Lower leg skin (tissue), 4 donors: ENCODE results near the gene FGGY. TPM values are rescaled to one million over a fixed set of nuclear protein-coding genes. Genes with fewer than 3 reads are reported as not detected.

Source experiments
- DNase-seq, 2 donors: peaks; one replicate each; pipeline ENCODE4 v3.0.0-alpha.2; 2019; ENCODE audit warnings: low spot score in 2 of 2
- H3K4me3 ChIP-seq: fragments of 200-600 bp; sonication (generic); 2 replicates; pipeline ENCODE4 v1.5.1; 2017; ENCODE audit warnings: mild to moderate bottlenecking, low read depth; ENCODE audit not compliant: poor library complexity, severe bottlenecking
- CTCF ChIP-seq, 3 donors: fragments of 450-650 bp; IDR thresholded peaks; one replicate each; pipeline ENCODE4 v1.5.1; 2016; ENCODE audit warnings: antibody characterized with exemption in 3 of 3, mild to moderate bottlenecking in 3 of 3, moderate library complexity in 2 of 3
- POLR2A ChIP-seq, 2 donors: fragments of 450-650 bp; IDR thresholded peaks; one replicate each; pipeline ENCODE4 v1.6.1; 2016 to 2017; ENCODE audit warnings: antibody characterized with exemption in 2 of 2, mild to moderate bottlenecking in 1 of 2, moderate library complexity in 1 of 2
- WGBS, 2 donors: methylation state at CpG; one replicate each; pipeline ENCODE4 v1.1.5; 2018; 5-methylcytosine and 5-hydroxymethylcytosine counted together
- intact Hi-C: fragments of 100-400 bp; cut with DNase I; formaldehyde crosslinking; loops from one replicate; pipeline ENCODE4 v1.15.0; 2023; ENCODE audit warnings: low total_unique reads
- total RNA-seq, 4 donors: library from RNA; depleted of rRNA; stranded (reverse); fragments of >200 nt; gene quantifications; one replicate each; pipeline ENCODE4 v1.1.0, GENCODE V29; 2016

FGGY gene
- total RNA-seq, 4 donors from 2014 or later = 10.0 to 29.5 (median 17.5) TPM

GRCh38 chr1:59769736-59770095 lies 472.8 kb downstream of the FGGY start:
- intact Hi-C loops = no loop called here
- no peak for DNase-seq
- TF ChIP-seq POLR2A (IDR thresholded peaks at IDR 0.05) = no peak
- no peak overlapping the region for H3K4me3 ChIP-seq
- WGBS, 2 donors = 86 to 90% methylated on average over 4 of the region's 4 CpGs

GRCh38 chr1:59771361-59771760 lies 474.5 kb downstream of the FGGY start:
- 98% methylated on average over 3 of the region's 3 CpGs for whole genome bisulfite sequencing, 2 donors
- intact Hi-C loops = no loop called here
- TF ChIP-seq POLR2A (IDR thresholded peaks at IDR 0.05) (no peak), CTCF (IDR thresholded peaks at IDR 0.05) (no peak)
- DNase-seq = no peak
- H3K4me3 ChIP-seq = no peak overlapping the region

- intact Hi-C loops = no loop called here
- 83 to 90% methylated on average over 4 of the region's 4 CpGs for WGBS, 2 donors
These were observed 478.6 kb downstream of the FGGY start for GRCh38 chr1:59775480-59775879.

GRCh38 chr1:59776960-59777852 lies 480.3 kb downstream of the FGGY start:
- no peak overlapping the region for H3K4me3 ChIP-seq
- TF ChIP-seq CTCF (IDR thresholded peaks at IDR 0.05) (no peak), POLR2A (IDR thresholded peaks at IDR 0.05) (no peak)
- intact Hi-C loops = no loop called here
- no peak for DNase-seq
- WGBS, 2 donors = 70 to 71% methylated on average over 7 of the region's 7 CpGs

More at GRCh38 chr1:59775480-59775879, 478.6 kb downstream of the FGGY start:
- no peak for DNase-seq
- no peak for TF ChIP-seq CTCF (IDR thresholded peaks at IDR 0.05)
- no peak overlapping the region for H3K4me3 ChIP-seq

- no peak for DNase-seq
- WGBS, 2 donors = 75 to 77% methylated on average over 2 of the region's 2 CpGs
- no peak for TF ChIP-seq CTCF (IDR thresholded peaks at IDR 0.05)
- TF ChIP-seq POLR2A (IDR thresholded peaks at IDR 0.05) = no peak
- intact Hi-C loops = no loop called here
- H3K4me3 ChIP-seq = no peak overlapping the region
These were observed 483.1 kb downstream of the FGGY start for GRCh38 chr1:59779949-59780348.

- no peak for TF ChIP-seq POLR2A (IDR thresholded peaks at IDR 0.05)
- TF ChIP-seq CTCF (IDR thresholded peaks at IDR 0.05) = no peak
- intact Hi-C loops = no loop called here
- no peak overlapping the region for H3K4me3 ChIP-seq
- DNase-seq = no peak
These were observed 491.9 kb downstream of the FGGY start for GRCh38 chr1:59788825-59789224.
